Measurements from ENCODE around the gene NUTM2G.
"Not testable (repeated sequence)": the region's sequence is repeated elsewhere in the genome, so short reads cannot be mapped to it uniquely, and the experiment has no call there.

Gene NUTM2G

GRCh38 chr9:96928543-96928942 is at the start of gene NUTM2G:
Gene NUTM2G, plus strand, starts transcription at chr9:96928843. Its CDS starts 182 bp downstream, at chr9:96929025.
- H3K36me3 ChIP-seq (ENCODE audit: insufficient read depth, insufficient read length, low read length); DNase-seq (ENCODE audit: low read depth, low spot score); H3K9ac ChIP-seq (ENCODE audit: insufficient read length, low read depth); H3K4me1 ChIP-seq (ENCODE audit: insufficient read depth, insufficient read length); H3K27me3 ChIP-seq (ENCODE audit: insufficient read depth, insufficient read length); H3K4me3 ChIP-seq (ENCODE audit: insufficient read length, low read depth); H3K9me3 ChIP-seq (ENCODE audit: insufficient read depth, low read length): not testable (repeated sequence)

- DNase-seq (ENCODE audit: low read depth, low spot score): no peak
- no peaks in the 10 kb centered on the region for H3K36me3 ChIP-seq (ENCODE audit: insufficient read depth, insufficient read length, low read length)
- H3K9me3 ChIP-seq (ENCODE audit: insufficient read depth, low read length): no peaks in the 10 kb centered on the region
- no peak overlapping the region for H3K4me3 ChIP-seq (ENCODE audit: insufficient read length, low read depth)
- TF ChIP-seq ZNF274 (IDR thresholded peaks at IDR 0.05; ENCODE audit: low read depth, low read length) (no peak), SUZ12 (IDR thresholded peaks at IDR 0.05; ENCODE audit: extremely low read depth, insufficient read depth, insufficient read length) (no peak), YY1 (IDR thresholded peaks at IDR 0.05; ENCODE audit: insufficient read depth, insufficient read length) (no peak)
- no peak overlapping the region for H3K9ac ChIP-seq (ENCODE audit: insufficient read length, low read depth)
- peaks cover 3% of the 10 kb centered on the region for H3K4me1 ChIP-seq (ENCODE audit: insufficient read depth, insufficient read length)
- H3K27me3 ChIP-seq (ENCODE audit: insufficient read depth, insufficient read length): peaks cover 18% of the 10 kb centered on the region
Measured at GRCh38 chr9:96883922-96884321, 44.7 kb upstream of the NUTM2G start.

- H3K4me1 ChIP-seq (ENCODE audit: insufficient read depth, insufficient read length): peaks cover 3% of the 10 kb centered on the region
- no peak for TF ChIP-seq SUZ12 (IDR thresholded peaks at IDR 0.05; ENCODE audit: extremely low read depth, insufficient read depth, insufficient read length)
- TF ChIP-seq ZNF274 (IDR thresholded peaks at IDR 0.05; ENCODE audit: low read depth, low read length): no peak
- no peak for TF ChIP-seq YY1 (IDR thresholded peaks at IDR 0.05; ENCODE audit: insufficient read depth, insufficient read length)
- no peak for DNase-seq (ENCODE audit: low read depth, low spot score)
- peaks cover 14% of the 10 kb centered on the region for H3K27me3 ChIP-seq (ENCODE audit: insufficient read depth, insufficient read length)
- H3K9me3 ChIP-seq (ENCODE audit: insufficient read depth, low read length): no peaks in the 10 kb centered on the region
- H3K4me3 ChIP-seq (ENCODE audit: insufficient read length, low read depth): no peak overlapping the region
- no peaks in the 10 kb centered on the region for H3K36me3 ChIP-seq (ENCODE audit: insufficient read depth, insufficient read length, low read length)
- no peak overlapping the region for H3K9ac ChIP-seq (ENCODE audit: insufficient read length, low read depth)
Measured at GRCh38 chr9:96884443-96884842, 44.2 kb upstream of the NUTM2G start.

- Histone ChIP-seq H3K9ac (ENCODE audit: insufficient read length, low read depth) (no peak overlapping the region), H3K27me3 (ENCODE audit: insufficient read depth, insufficient read length) (peaks cover 9% of the 10 kb centered on the region), H3K4me1 (ENCODE audit: insufficient read depth, insufficient read length) (peaks cover 3% of the 10 kb centered on the region), H3K4me3 (ENCODE audit: insufficient read length, low read depth) (no peak overlapping the region), H3K36me3 (ENCODE audit: insufficient read depth, insufficient read length, low read length) (peaks cover 3% of the 10 kb centered on the region), H3K9me3 (ENCODE audit: insufficient read depth, low read length) (no peaks in the 10 kb centered on the region)
- no peak for TF ChIP-seq SUZ12 (IDR thresholded peaks at IDR 0.05; ENCODE audit: extremely low read depth, insufficient read depth, insufficient read length)
- DNase-seq (ENCODE audit: low read depth, low spot score): no peak
Measured at GRCh38 chr9:96885424-96885823, 43.2 kb upstream of the NUTM2G start.

- DNase-seq (ENCODE audit: low read depth, low spot score): no peak
- peaks cover 3% of the 10 kb centered on the region for H3K4me1 ChIP-seq (ENCODE audit: insufficient read depth, insufficient read length)
- H3K36me3 ChIP-seq (ENCODE audit: insufficient read depth, insufficient read length, low read length): peaks cover 14% of the 10 kb centered on the region
- no peak overlapping the region for H3K9ac ChIP-seq (ENCODE audit: insufficient read length, low read depth)
- no peaks in the 10 kb centered on the region for H3K9me3 ChIP-seq (ENCODE audit: insufficient read depth, low read length)
- no peaks in the 10 kb centered on the region for H3K27me3 ChIP-seq (ENCODE audit: insufficient read depth, insufficient read length)
- TF ChIP-seq ZNF274 (IDR thresholded peaks at IDR 0.05; ENCODE audit: low read depth, low read length) (no peak), SUZ12 (IDR thresholded peaks at IDR 0.05; ENCODE audit: extremely low read depth, insufficient read depth, insufficient read length) (no peak), YY1 (IDR thresholded peaks at IDR 0.05; ENCODE audit: insufficient read depth, insufficient read length) (no peak)
- no peak overlapping the region for H3K4me3 ChIP-seq (ENCODE audit: insufficient read length, low read depth)
Measured at GRCh38 chr9:96888591-96888990, 40.1 kb upstream of the NUTM2G start.

- H3K4me1 ChIP-seq (ENCODE audit: insufficient read depth, insufficient read length): no peaks in the 10 kb centered on the region
- H3K36me3 ChIP-seq (ENCODE audit: insufficient read depth, insufficient read length, low read length): peaks cover 43% of the 10 kb centered on the region
- no peaks in the 10 kb centered on the region for H3K9me3 ChIP-seq (ENCODE audit: insufficient read depth, low read length)
- DNase-seq (ENCODE audit: low read depth, low spot score): no peak
- no peaks in the 10 kb centered on the region for H3K27me3 ChIP-seq (ENCODE audit: insufficient read depth, insufficient read length)
- H3K4me3 ChIP-seq (ENCODE audit: insufficient read length, low read depth): no peak overlapping the region
- TF ChIP-seq SUZ12 (IDR thresholded peaks at IDR 0.05; ENCODE audit: extremely low read depth, insufficient read depth, insufficient read length): no peak
- no peak for TF ChIP-seq YY1 (IDR thresholded peaks at IDR 0.05; ENCODE audit: insufficient read depth, insufficient read length)
- TF ChIP-seq ZNF274 (IDR thresholded peaks at IDR 0.05; ENCODE audit: low read depth, low read length): no peak
- H3K9ac ChIP-seq (ENCODE audit: insufficient read length, low read depth): no peak overlapping the region
Measured at GRCh38 chr9:96892131-96892530, 36.5 kb upstream of the NUTM2G start.

- not testable (repeated sequence) for H3K27me3 ChIP-seq (ENCODE audit: insufficient read depth, insufficient read length); H3K9me3 ChIP-seq (ENCODE audit: insufficient read depth, low read length); H3K9ac ChIP-seq (ENCODE audit: insufficient read length, low read depth); H3K4me3 ChIP-seq (ENCODE audit: insufficient read length, low read depth); H3K4me1 ChIP-seq (ENCODE audit: insufficient read depth, insufficient read length); DNase-seq (ENCODE audit: low read depth, low spot score)
- H3K36me3 ChIP-seq (ENCODE audit: insufficient read depth, insufficient read length, low read length): peaks cover 20% of the 10 kb centered on the region
Measured at GRCh38 chr9:96900010-96900409, 28.6 kb upstream of the NUTM2G start.

GRCh38 chr9:96904947-96905722 is 23.5 kb upstream of the NUTM2G start:
- not testable (repeated sequence) for H3K36me3 ChIP-seq (ENCODE audit: insufficient read depth, insufficient read length, low read length); H3K9me3 ChIP-seq (ENCODE audit: insufficient read depth, low read length); H3K27me3 ChIP-seq (ENCODE audit: insufficient read depth, insufficient read length); H3K4me1 ChIP-seq (ENCODE audit: insufficient read depth, insufficient read length); DNase-seq (ENCODE audit: low read depth, low spot score); H3K4me3 ChIP-seq (ENCODE audit: insufficient read length, low read depth); H3K9ac ChIP-seq (ENCODE audit: insufficient read length, low read depth)

GRCh38 chr9:96908479-96908878 is 20.2 kb upstream of the NUTM2G start:
- H3K4me3 ChIP-seq (ENCODE audit: insufficient read length, low read depth); H3K9me3 ChIP-seq (ENCODE audit: insufficient read depth, low read length); DNase-seq (ENCODE audit: low read depth, low spot score); H3K36me3 ChIP-seq (ENCODE audit: insufficient read depth, insufficient read length, low read length); H3K27me3 ChIP-seq (ENCODE audit: insufficient read depth, insufficient read length); H3K9ac ChIP-seq (ENCODE audit: insufficient read length, low read depth); H3K4me1 ChIP-seq (ENCODE audit: insufficient read depth, insufficient read length): not testable (repeated sequence)

- DNase-seq (ENCODE audit: low read depth, low spot score); H3K4me1 ChIP-seq (ENCODE audit: insufficient read depth, insufficient read length); H3K9ac ChIP-seq (ENCODE audit: insufficient read length, low read depth); H3K27me3 ChIP-seq (ENCODE audit: insufficient read depth, insufficient read length); H3K36me3 ChIP-seq (ENCODE audit: insufficient read depth, insufficient read length, low read length); H3K4me3 ChIP-seq (ENCODE audit: insufficient read length, low read depth); H3K9me3 ChIP-seq (ENCODE audit: insufficient read depth, low read length): not testable (repeated sequence)
Measured at GRCh38 chr9:96915539-96915938, 13.1 kb upstream of the NUTM2G start.

GRCh38 chr9:96916531-96916930 is 12.1 kb upstream of the NUTM2G start:
- not testable (repeated sequence) for H3K4me3 ChIP-seq (ENCODE audit: insufficient read length, low read depth); H3K4me1 ChIP-seq (ENCODE audit: insufficient read depth, insufficient read length); H3K27me3 ChIP-seq (ENCODE audit: insufficient read depth, insufficient read length); H3K36me3 ChIP-seq (ENCODE audit: insufficient read depth, insufficient read length, low read length); H3K9me3 ChIP-seq (ENCODE audit: insufficient read depth, low read length); H3K9ac ChIP-seq (ENCODE audit: insufficient read length, low read depth); DNase-seq (ENCODE audit: low read depth, low spot score)
